ENCODE data around the gene IGF2R.

DNA sequence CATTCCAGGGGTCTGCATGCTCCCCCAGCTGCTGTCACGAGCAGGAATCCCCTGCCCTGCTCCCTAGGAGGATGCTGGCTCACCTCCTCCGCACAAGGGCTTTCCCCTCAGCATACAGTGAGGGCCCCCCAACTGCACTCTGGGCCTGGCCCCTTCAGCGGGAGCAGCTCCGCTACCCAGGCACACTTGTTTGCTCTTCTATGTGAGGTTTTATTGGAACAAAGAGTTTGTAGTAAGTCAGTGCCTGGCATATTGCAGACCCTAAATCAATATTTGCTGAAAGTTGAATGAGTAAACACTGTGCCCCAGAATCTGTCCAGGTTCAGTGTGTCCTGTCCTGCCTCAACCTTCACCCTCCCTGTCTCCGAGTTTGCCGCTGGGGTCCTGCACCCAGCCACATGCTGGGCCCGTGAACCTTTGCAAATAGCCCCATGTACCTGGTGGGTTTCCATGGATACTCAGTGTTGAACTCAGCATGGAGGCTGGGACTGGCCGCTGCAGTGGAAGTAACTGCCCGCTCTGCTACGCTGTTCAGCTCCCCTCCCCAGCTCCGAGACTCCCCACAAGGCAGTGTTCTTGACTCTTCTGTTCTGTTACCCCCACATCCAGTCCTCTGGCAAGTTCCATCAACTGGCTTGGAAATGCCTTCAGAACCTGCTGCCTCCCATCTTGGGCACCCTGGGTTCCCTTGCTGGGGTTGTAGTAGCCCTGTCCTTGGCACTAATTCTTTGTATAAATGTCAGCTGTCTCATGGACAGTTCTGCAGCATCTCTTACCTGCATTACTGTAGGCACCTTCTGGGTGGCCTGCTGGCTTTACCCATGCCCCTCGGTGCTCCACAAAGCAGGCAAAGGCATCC, 168.5 kb downstream of the IGF2R start:
- TF ChIP-seq, protein P1, sequence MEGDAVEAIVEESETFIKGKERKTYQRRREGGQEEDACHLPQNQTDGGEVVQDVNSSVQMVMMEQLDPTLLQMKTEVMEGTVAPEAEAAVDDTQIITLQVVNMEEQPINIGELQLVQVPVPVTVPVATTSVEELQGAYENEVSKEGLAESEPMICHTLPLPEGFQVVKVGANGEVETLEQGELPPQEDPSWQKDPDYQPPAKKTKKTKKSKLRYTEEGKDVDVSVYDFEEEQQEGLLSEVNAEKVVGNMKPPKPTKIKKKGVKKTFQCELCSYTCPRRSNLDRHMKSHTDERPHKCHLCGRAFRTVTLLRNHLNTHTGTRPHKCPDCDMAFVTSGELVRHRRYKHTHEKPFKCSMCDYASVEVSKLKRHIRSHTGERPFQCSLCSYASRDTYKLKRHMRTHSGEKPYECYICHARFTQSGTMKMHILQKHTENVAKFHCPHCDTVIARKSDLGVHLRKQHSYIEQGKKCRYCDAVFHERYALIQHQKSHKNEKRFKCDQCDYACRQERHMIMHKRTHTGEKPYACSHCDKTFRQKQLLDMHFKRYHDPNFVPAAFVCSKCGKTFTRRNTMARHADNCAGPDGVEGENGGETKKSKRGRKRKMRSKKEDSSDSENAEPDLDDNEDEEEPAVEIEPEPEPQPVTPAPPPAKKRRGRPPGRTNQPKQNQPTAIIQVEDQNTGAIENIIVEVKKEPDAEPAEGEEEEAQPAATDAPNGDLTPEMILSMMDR (IDR thresholded peaks at IDR 0.05; ENCODE audit: low read depth, low read length) = no peak
- TF ChIP-seq POLR2A (IDR thresholded peaks at IDR 0.05; ENCODE audit: extremely low read depth, insufficient read length) (no peak), MYC (IDR thresholded peaks at IDR 0.05; ENCODE audit: low read depth, low read length) (no peak)
